HL-60 (cell line): ENCODE data around the gene USP30.
A peak's percentile ranks its signal among the peaks of the same experiment; 100 is the strongest.

Experiments used
- DNase-seq, 2 experiments: peaks; one replicate each; pipeline ENCODE4 v3.0.0-alpha.2; 2010 to 2020; ENCODE audit warnings: low read depth in 1 of 2, low spot score in 1 of 2
- H3K27ac ChIP-seq: fragments of 250-450 bp; sonication (Bioruptor Pico); replicated peaks from 2 replicates; pipeline ENCODE4 v1.5.1; 2020; ENCODE audit warnings: mild to moderate bottlenecking, moderate library complexity
- H3K27me3 ChIP-seq: fragments of 250-450 bp; sonication (Bioruptor Pico); 2 replicates; pipeline ENCODE4 v1.5.1; 2021; ENCODE audit warnings: mild to moderate bottlenecking, moderate library complexity; ENCODE audit not compliant: insufficient read depth, poor library complexity, severe bottlenecking
- H3K4me3 ChIP-seq: replicated peaks from 2 replicates; pipeline ENCODE4 v1.5.1; 2011; ENCODE audit warnings: mild to moderate bottlenecking, control low read depth, low read length; ENCODE audit not compliant: insufficient read depth
- CTCF ChIP-seq: IDR thresholded peaks from one replicate; pipeline ENCODE4 v1.5.1; 2011; ENCODE audit warnings: low read length, control low read depth, inconsistent platforms; ENCODE audit not compliant: insufficient read depth
- GABPA ChIP-seq: IDR thresholded peaks from 2 replicates; pipeline ENCODE4 v1.6.1; 2012; ENCODE audit warnings: low read depth
- POLR2AphosphoS5 ChIP-seq: IDR thresholded peaks from 2 replicates; pipeline ENCODE4 v1.6.1; 2012; ENCODE audit warnings: low read depth
- REST ChIP-seq: IDR thresholded peaks from 2 replicates; pipeline ENCODE4 v1.6.1; 2012; ENCODE audit warnings: low read depth; ENCODE audit not compliant: insufficient replicate concordance
- SPI1 ChIP-seq: IDR thresholded peaks from 2 replicates; pipeline ENCODE4 v1.6.1; 2012; ENCODE audit warnings: low read depth, mild to moderate bottlenecking, borderline replicate concordance

USP30 gene

GRCh38 chr12:109116611-109116949, 64.2 kb downstream of the USP30 start:
- TF ChIP-seq SPI1 (no peak), CTCF (no peak), REST (no peak), POLR2AphosphoS5 (no peak), GABPA (no peak)
- Histone ChIP-seq H3K27me3 (no peaks in the 10 kb centered on the region), H3K4me3 (no peak overlapping the region), H3K27ac (peak overlapping the region; percentile 60)
- DNase-seq: no peak

- Histone ChIP-seq H3K27me3 (no peaks in the 10 kb centered on the region), H3K27ac (no peak overlapping the region), H3K4me3 (no peak overlapping the region)
- no peak for DNase-seq
- TF ChIP-seq POLR2AphosphoS5 (no peak), REST (no peak), SPI1 (no peak), GABPA (no peak), CTCF (no peak)
These were observed 67.7 kb downstream of the USP30 start for GRCh38 chr12:109120095-109120494.

- no peak overlapping the region for H3K4me3 ChIP-seq
- H3K27ac ChIP-seq: no peak overlapping the region
- no peak for TF ChIP-seq SPI1
- TF ChIP-seq CTCF: no peak
- TF ChIP-seq REST: no peak
- no peak for TF ChIP-seq GABPA
- TF ChIP-seq POLR2AphosphoS5: no peak
- no peaks in the 10 kb centered on the region for H3K27me3 ChIP-seq
- DNase-seq: no peak
These were observed 68.2 kb downstream of the USP30 start for GRCh38 chr12:109120557-109120956.
